ENCODE data around the gene STK10.

Gene STK10

DNA sequence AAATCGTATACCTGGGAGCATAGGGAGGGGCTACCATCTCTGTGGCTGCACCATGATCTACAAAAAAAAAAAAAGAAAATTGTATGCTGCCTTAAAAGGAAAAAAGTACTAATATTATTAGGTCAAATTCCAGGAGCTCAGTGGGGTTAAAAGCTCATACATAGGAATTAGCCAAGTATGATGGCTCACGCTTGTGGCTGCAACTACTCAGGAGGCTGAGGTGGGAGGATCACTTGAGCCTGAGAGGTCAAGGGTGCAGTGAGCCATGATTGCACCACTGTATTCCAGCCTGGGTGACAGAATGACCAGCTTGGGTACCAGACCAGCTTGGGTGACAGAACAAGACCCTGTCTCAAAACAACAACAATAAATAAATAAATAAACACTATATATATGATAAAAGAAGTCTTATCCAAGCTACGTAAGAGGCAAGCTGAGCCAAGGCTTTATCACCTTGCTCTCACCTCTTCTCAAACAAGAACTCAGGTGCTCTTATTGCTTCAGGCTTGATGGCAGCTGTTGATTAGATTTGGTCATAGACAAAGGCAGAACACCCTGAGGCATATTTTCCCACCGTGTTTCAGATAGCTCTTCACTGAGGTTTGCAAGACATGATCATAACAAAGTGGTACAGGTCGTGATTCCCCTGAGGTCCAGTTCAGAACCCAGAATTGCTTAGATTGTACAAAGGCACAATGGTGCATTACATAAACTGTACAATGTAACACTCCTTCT is 178.3 kb downstream of the STK10 start:
- no peak for DNase-seq (ENCODE audit: low spot score)
- no peak for FAIRE-seq

DNA sequence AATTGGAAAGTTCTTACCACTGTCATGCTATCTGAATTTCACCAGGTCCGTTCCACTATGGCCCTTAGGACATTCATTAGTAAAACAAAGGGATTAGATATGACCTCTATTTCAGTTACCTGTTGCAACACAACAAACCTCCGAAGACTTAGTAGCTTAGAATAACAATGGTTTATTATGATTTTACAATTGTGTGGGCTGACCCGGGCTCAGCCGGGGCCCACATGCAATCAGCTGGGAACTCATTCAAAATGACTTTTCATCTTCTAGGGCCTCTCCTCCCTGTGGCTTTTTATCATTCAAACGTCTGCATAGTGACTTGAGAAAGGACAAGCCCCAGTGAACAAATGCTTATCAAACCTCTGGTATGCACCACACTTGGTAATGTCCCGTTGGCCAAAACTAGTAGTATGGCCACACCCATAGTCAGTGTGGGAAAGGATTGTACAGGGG is 179.3 kb downstream of the STK10 start:
- FAIRE-seq (no peak), DNase-seq (ENCODE audit: low spot score) (no peak)

DNA sequence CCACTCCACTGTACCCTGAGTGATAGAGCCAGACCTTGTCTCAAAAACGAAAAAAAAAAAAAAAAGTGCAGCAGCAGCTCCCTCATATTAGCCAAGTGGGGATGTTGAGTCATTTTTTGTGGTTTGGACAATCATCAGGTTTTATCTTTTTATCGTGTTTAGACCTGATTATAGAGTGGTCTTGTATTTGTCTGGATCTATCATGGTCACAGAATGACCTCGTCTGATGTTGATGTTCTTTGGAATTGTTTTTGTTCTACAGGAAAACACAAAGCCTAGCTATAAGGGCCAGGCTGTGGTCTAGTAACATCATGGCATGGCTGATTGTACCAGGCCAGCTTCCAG is 179.9 kb downstream of the STK10 start:
- FAIRE-seq (no peak), DNase-seq (ENCODE audit: low spot score) (no peak)

DNA sequence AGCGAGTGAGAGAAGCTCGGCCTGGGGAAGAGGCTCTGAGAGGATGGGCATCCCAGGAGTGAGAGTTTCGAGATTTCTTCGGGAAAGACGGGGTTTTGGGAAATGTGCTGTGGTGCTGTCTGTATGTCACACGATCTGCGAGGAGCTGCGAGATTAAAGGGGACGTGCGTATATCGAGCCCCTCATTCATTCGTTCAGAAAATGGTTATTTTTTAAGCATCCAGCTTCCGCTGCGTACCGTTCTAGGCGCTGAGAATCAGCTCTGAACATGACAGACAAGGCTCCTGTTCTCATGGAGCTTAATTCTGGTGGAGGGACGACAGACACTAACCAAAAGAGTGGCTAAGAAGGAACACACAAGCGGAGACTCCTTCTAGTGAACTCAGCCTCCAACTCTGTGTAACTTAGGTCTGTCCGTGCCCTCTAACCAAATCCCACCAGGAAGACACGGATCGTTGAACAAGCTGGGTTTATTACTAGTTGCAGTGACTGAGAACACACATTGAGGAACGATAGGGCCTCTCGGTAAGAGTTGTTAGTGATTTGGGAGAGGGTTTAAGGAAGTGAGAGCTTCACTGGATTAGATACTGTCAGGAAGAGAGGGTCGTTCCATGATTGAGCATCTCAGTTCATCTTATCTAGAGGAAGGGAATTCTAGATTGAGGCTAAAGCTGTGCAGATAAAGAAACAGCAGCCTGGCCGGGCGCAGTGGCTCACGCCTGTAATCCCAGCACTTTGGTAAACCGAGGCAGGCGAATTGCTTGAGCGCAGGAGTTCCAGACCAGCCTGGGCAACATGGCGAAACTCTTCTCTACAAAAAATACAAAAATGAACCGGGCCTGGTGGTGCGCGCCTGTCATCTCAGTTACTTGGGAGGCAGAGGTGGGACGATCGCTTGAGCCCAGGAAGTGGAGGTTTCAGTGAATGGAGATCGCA is 180.6 kb downstream of the STK10 start:
- FAIRE-seq (no peak), DNase-seq (ENCODE audit: low spot score) (no peak)

DNA sequence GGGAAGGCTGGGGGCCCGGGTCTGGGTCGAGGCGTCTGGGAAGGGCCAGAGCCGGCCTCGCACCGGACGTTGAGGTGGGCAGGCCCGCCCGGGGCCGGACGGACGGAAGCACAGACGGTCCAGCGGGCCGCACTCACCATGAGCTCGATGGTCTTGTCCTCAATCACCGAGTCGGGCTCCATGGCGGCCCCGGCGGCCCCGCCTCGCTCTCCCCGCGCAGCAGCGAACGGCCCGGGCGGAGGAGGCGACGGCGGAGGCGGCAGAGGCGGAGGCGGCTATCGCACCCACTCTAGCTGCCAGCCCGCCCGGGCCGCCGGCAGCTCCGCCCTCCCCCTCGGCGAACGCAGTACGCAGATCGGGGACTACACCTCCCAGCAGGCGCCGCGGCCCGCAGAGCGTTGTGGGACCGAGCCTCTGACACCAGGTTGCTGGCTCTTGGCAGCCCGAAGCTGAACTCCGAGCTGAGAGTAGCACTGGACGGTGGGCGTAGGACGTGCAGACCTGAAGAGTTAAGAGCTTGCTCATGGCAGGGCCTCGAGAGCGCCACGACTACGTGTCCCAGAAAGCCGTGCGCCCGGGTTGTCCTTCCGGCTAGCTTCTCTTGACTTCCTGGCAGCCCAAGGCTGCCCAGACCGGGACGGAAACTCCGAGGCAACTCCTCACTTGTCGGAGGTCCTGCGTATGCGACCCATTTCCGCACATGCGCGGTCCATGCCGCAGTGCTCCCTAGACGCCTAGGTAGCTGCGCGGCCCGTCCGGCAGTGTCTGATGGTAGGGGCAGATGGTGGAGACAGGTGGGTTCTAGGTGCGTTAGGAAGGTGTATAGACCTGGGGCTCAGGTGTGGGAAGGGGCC is 181.5 kb downstream of the STK10 start, which contains the start of gene FBXW11:
TSS of gene FBXW11 (minus strand) at position 318 of the 854 bp plus-strand sequence. CDS start at position 182, 136 bp downstream.
- DNase-seq (ENCODE audit: low spot score) (peak; percentile 97), FAIRE-seq (peak; percentile 81)

DNA sequence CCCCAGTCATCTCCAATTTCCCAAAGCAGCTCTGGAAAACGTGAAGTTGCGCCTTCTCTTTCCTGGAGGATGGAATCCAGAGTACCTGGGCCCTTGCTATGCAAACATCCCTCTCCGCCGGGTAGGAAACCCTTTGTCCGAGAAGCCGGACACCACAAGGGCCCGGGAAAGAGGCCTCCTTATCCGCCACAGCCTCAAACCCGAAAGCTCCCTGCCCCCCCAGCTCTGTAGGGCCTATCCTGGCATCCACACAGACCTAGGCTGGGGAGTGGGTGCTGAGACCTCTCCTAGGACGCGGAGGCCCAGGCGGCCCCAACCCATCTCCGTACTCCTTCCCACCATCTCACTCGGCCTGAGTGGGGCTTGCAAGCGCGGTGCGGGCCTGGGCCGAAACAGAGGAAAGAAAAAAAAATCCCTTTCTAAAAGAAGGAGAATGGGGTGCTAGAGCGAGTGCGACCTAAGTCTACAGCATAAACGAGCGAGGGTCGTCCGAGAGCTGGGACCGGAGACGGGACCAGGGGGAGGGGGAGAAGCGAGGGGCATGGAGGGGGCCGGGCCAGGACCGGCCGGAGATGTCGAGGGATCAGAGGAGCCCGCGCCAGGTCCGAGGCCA is 182.2 kb downstream of the STK10 start:
- FAIRE-seq: no peak
- DNase-seq (ENCODE audit: low spot score): peak; percentile 17

DNA sequence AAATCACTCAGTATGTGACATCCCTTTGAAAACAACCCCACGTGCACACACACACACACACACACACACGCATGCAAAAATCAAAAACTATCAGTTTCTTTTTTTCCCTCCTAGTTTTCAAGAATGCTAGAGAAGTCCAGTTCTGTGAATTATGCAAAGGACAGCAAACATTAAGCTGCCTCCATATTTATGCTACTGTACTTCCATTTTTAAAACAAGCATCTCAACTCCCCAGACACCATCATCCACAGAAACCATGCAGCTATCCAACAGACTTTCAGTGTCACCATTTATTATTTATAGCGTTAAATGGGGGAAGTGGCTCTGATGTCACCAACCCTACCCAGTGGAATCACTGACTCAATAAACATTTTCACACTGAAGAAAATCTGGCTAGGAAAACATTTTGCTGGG is 183.2 kb downstream of the STK10 start:
- FAIRE-seq (no peak), DNase-seq (ENCODE audit: low spot score) (no peak)

DNA sequence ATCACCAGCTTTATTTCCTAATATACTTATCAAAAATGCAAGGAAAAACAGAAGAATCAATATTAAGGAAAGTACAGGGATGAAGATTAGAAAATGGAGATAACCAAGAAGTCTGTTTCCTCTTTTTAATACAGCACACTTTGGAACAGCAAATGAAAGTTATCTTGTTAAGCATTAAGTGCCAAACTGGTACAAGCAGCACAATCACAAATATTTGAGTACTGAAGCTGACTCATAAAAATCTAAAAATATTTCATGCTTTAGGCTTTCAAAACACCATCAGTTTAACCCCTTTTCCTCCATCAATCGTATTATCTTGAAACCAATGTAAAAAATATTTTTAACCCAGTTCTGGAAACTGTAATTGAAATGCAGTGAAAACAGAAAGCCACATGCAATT is 184.3 kb downstream of the STK10 start:
- DNase-seq (ENCODE audit: low spot score) (no peak), FAIRE-seq (no peak)

DNA sequence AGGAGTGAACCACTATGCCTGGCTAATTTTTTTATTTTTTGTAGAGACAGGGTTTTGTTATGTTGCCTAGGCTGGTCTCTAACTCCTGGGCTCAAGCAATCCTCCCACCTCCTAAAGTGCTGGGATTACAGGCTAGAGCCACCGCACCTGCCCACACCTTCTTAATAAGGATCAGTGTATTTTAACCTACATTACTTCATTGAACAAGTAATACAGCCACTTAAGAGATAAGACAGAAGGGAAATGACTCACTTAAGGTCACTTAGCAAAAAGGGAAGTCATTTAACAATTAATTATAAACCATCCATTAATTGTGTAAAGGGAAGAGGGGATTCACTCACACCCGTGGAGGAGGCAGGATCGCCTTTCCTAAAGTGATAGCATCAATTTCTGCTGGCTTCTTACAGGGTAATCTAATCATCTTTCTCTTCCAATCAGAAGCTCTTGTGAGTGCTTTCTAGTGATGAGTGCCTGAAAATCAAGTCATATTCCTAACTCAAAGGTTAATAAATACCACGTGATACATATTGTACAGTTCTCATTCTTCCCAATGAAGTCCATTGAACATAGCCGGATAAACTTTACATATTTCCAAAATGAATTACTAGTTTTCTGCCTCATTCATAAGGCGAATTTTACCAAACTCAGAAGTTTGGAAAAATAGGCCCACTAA is 185.0 kb downstream of the STK10 start:
- no peak for DNase-seq (ENCODE audit: low spot score)
- FAIRE-seq: no peak

DNA sequence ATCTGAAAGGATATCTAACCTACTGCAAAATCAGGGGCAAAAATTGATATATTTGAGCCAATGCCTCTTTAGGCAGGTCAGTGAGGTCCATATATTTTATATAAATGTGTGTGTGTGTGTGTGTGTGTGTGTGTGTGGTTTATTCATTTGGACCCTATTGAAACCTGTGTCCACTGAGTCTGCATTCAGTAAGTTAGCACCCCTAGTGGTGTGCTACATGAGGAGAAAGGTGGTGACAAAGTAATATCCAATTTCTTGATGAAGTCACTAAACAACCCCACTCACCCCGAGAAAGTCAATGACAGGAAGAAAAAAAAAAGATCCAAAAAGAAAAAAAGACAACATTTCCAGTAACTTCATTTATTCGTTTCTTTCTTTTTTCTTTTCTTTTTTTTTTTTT is 185.7 kb downstream of the STK10 start:
- FAIRE-seq: no peak
- peak; percentile 25 for DNase-seq (ENCODE audit: low spot score)

DNA sequence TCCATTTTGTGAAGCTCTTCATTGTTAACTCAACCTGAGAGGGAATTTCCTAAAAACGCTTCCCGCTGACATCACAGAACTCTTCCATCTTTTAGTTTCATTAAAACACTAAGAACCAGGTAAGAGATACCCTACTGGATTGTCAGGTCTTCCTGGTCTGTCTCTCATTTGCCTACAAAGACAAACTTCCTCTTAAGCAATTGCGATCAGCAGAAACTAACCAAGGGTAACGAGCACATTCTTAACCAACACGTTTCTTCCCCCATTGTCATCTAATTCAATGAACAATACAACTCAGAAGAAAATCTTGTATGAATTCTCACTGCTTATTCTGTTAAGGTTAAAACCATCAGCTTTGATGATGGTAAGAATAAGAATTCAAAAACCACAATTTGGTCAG is 188.1 kb downstream of the STK10 start:
- DNase-seq (ENCODE audit: low spot score) (no peak), FAIRE-seq (no peak)

DNA sequence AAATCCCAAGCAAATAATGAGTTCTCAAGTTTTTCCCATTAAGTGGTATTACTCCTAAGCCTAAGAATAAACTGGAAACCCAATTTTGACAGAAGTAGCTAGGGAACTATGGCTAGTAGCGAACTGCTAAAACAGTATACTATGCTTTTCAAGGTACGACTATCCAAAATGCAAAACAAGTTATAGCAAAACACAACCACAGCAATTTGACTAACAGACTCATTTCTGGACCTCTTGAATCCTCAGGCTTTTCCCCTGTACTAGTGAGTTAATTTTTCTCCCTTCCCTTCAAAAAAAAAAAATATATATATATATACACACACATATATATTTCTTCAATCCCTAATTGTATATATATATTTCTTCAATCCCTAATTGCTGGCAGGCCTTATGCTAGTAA is 188.9 kb downstream of the STK10 start:
- FAIRE-seq: no peak
- no peak for DNase-seq (ENCODE audit: low spot score)

DNA sequence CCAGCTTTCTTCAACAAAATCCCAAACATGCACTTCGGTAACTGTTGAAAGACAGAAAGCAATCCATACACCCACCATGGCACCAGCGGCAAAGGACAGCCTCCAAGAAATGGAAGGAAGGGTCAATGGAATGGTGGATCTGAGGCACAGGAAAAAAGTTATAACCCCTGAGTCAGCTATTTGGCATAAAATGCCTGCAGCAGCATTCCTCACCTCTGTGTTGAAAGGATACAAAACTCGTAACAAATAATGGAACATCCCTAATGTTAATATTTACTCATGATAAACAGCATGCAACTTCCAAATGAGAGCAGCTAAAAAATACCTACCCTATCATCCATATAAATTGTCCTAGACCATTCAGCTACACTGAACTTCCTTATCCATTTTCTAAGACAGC is 191.0 kb downstream of the STK10 start:
- no peak for FAIRE-seq
- DNase-seq (ENCODE audit: low spot score): no peak

DNA sequence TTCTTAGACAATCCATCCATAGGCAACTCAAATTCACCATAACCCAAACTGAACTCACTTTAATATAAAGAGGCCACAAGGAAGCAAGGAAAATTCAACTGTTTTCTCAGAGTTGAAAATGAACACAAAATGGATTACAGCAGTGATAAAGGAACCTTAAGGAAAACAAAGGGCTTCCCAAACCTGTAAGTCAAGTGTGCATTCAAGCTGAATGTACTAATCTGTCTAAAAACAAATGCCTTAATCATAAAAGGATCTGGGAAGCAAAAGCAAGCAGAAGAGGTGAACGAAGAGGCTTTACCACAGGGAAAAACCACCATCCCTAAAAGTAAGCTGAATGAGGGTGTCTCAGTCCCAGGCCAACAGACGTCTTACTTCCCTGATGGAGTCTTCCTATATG is 195.2 kb downstream of the STK10 start:
- DNase-seq (ENCODE audit: low spot score) (no peak), FAIRE-seq (no peak)

DNA sequence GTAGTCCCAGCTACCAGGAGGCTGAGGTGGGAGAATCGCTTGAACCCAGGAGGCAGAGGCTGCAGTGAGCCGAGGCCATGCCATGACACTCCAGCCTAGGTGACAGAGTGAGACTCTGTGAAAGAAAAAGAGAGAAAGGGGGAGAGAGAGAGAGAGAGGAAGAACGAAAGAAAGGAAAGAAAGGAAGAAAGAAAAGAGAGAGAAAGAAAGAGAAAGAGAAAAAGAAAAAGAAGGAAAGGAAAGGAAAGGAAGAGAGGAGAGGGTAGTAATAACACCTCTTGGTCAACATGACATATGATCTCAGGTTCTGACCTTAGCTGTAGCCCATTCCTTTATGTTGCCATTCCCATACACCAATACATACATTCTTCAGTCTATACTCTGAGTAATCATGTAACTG is 195.7 kb downstream of the STK10 start:
- no peak for DNase-seq (ENCODE audit: low spot score)
- no peak for FAIRE-seq
